Mononuclear cell (primary cell): ENCODE data around the gene FGFR3. TPM values are rescaled to one million over a fixed set of nuclear protein-coding genes. Genes with fewer than 3 reads are reported as not detected.

ENCODE experiments used
- H3K27me3 ChIP-seq: 2 replicates; pipeline ENCODE4 v1.6.0; 2011; ENCODE audit warnings: low read length, control low read depth; ENCODE audit not compliant: insufficient read depth
- H3K4me1 ChIP-seq: 2 replicates; pipeline ENCODE4 v1.5.1; 2011; ENCODE audit warnings: mild to moderate bottlenecking, low read length, control low read depth; ENCODE audit not compliant: insufficient read depth
- H3K4me3 ChIP-seq: 2 replicates; pipeline ENCODE4 v1.5.1; 2011; ENCODE audit warnings: mild to moderate bottlenecking, low read length, moderate library complexity
- H3K9me3 ChIP-seq: 2 replicates; pipeline ENCODE4 v1.5.1; 2011; ENCODE audit warnings: low read depth, mild to moderate bottlenecking, control low read depth, low read length
- total RNA-seq: library from RNA; depleted of rRNA; stranded (reverse); fragments of >200 nt; gene quantifications from one replicate; pipeline ENCODE4 v1.2.3, GENCODE V29; 2012

FGFR3 gene
- total RNA-seq, 1 donor = under 0.01 TPM

GRCh38 chr4:1752284-1753041 lies 40.6 kb upstream of the FGFR3 start:
- no peaks in the 10 kb centered on the region for H3K9me3 ChIP-seq
- no peak overlapping the region for H3K4me3 ChIP-seq
- H3K4me1 ChIP-seq = peaks cover 21% of the 10 kb centered on the region
- no peaks in the 10 kb centered on the region for H3K27me3 ChIP-seq

DNA sequence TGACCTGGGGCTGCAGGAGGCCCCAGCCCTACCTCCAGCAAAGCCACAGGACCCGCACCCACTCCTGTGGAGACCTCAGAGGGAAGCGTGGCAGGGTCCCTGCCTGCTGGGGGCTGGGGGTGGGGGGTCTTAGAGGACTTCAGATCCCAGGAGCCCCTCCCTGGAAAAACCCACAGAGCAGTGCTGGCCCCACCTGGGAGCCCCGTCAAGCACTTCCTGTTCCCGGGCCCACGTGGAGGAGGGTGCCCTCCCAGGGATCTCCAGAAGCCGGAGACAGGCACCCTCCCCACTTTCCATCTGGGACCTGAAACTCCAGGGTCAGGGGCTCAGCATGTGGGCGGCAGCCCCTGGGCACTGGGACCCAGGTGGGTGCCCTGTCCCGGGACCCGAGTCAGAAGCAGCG lies 39.8 kb upstream of the FGFR3 start:
- Histone ChIP-seq H3K27me3 (no peaks in the 10 kb centered on the region), H3K9me3 (no peaks in the 10 kb centered on the region), H3K4me3 (no peak overlapping the region), H3K4me1 (peaks cover 21% of the 10 kb centered on the region)

- Histone ChIP-seq H3K4me3 (no peak overlapping the region), H3K4me1 (peaks cover 17% of the 10 kb centered on the region), H3K9me3 (no peaks in the 10 kb centered on the region), H3K27me3 (no peaks in the 10 kb centered on the region)
Measured at GRCh38 chr4:1753697-1754311, 39.3 kb upstream of the FGFR3 start.

DNA sequence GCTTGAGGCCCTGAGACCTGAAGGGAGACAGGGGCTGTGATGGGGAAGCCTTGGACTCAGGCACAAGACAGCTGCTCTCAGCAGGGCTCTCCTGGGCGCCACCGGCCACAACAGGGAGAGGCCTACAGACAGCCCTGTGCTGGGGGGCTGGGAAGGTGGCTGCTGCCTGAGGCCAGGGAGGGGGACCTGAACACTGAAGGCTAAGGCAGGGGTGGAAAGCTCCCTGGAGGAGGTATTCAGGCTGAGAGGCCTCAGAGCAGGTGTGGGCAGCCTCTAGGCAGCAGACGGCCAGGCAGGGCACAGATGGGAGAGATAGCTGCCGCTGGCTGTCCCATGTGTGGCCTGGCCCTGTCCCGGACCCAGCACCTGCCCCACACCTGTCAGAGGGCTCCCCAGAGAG lies 38.8 kb upstream of the FGFR3 start:
- Histone ChIP-seq H3K4me3 (no peak overlapping the region), H3K27me3 (no peaks in the 10 kb centered on the region), H3K4me1 (peaks cover 17% of the 10 kb centered on the region), H3K9me3 (no peaks in the 10 kb centered on the region)

DNA sequence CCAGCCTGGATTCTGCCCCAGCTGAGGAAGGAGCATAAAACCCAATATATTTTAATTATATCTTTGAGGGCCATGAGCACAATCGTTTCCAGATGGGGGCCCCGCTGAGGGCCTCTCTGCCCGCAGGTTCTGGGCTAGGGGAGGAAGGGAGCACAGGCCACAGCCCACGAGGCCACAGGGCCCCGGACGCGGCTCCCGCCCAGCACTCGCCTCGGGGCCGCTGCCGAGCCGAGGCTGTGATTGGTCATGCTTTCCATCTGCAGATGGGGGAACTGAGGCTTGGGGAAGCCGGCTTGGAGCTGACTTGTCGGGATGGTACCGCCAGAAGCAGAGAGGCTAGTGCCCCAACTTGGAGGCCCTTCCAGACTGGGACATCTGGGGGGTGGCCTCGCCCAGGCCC lies 37.8 kb upstream of the FGFR3 start:
- Histone ChIP-seq H3K9me3 (no peaks in the 10 kb centered on the region), H3K4me1 (peaks cover 17% of the 10 kb centered on the region), H3K27me3 (no peaks in the 10 kb centered on the region), H3K4me3 (no peak overlapping the region)

DNA sequence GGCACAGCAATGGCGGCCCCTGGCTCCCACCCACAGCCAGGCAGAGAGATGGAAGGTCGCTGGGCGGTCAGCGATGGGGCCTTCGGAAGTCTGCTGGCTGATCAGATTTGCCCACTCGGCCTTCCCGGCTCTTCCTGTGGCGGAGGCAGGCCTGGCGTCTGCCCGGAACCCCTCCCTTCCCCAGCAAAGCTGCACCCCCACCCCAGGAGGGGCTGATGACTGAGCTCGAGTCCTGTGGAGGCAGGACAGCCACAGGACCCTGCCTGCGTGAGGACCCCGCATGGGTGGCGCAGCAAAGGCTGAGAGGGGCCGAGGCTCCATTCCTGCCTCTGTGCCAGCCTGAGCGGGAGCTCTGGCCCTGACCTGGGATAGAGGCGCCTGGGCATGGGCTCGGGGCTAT lies 37.0 kb upstream of the FGFR3 start:
- H3K4me1 ChIP-seq = peaks cover 17% of the 10 kb centered on the region
- no peak overlapping the region for H3K4me3 ChIP-seq
- H3K9me3 ChIP-seq = no peaks in the 10 kb centered on the region
- H3K27me3 ChIP-seq = no peaks in the 10 kb centered on the region

- no peaks in the 10 kb centered on the region for H3K9me3 ChIP-seq
- H3K27me3 ChIP-seq = no peaks in the 10 kb centered on the region
- no peak overlapping the region for H3K4me3 ChIP-seq
- H3K4me1 ChIP-seq = peaks cover 15% of the 10 kb centered on the region
Measured at GRCh38 chr4:1756893-1757779, 36.0 kb upstream of the FGFR3 start.

- Histone ChIP-seq H3K27me3 (no peaks in the 10 kb centered on the region), H3K9me3 (no peaks in the 10 kb centered on the region), H3K4me1 (peaks cover 8% of the 10 kb centered on the region), H3K4me3 (no peak overlapping the region)
Measured at GRCh38 chr4:1757836-1758235, 35.3 kb upstream of the FGFR3 start.

DNA sequence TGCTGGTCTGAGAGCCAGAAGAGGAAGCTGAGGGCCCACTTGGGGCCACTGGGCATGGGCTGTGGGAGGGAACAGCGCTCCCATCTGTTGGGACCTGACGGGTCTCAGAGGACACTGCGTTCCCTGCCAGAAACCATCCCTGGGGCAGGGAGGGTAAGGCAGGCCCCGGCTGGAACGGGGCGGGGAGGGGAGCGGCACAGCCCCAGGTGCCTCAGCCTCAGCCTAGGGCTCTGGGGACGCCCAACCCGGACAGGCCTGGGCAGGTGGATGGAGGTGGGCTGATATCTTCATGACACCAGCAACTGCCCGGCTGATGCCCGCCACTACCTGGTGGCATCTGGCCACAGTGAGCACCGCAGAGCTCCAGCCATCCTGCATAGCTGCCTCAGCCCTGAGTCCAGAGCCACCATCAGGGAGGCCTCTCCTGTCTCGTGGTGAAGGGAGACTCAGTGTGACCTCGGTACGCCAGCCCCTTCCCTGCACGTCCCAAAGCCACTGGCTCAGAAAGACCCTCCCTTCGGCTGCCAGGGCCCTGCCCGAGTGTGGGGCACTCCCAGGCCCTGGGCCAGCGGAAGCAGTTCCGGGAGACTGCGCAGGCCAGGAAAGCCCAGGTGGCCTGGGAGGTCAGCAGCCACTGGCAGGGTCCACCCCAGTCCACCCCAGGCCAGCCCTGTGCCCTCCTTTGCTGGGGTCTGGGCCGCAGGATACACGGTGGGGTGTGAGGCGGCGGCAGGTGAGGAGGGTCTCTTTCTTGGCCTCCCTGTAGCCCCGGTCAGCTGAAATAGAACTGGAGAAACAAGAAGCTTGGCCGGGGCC lies 34.6 kb upstream of the FGFR3 start:
- H3K27me3 ChIP-seq = no peaks in the 10 kb centered on the region
- H3K9me3 ChIP-seq = no peaks in the 10 kb centered on the region
- H3K4me3 ChIP-seq = no peak overlapping the region
- H3K4me1 ChIP-seq = peaks cover 1% of the 10 kb centered on the region

DNA sequence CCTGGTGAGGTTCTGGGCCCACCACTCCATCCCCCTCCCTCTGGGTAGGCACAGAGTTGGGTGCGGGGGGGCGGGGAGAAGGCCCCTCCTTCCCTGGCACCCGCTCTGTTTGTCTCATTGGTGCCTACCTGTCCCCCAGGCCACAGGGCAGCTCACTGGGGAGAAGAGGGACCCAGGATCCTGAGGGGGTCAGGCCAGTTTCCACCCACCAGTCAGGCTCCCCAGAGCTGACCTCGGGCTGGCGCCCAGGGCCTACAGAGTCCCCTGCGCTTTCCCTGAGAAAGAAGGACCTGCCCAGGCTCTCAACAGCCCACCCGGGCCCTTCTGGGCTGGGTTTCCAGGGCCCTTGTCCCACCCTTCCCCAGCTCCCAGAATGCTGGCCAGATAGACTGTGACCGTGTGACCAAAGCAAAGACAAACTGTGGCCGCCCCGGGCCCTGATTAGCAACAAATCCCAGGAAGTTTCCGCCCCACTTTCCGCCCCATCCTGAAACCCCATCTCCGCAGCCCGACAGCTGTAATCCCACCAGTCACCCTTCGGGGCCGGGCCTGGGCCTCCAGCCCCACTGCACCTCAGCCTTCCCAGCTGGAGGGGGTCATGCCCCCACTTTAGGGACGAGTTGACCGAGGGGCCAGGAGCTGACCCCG lies 33.8 kb upstream of the FGFR3 start:
- no peak overlapping the region for H3K4me3 ChIP-seq
- H3K4me1 ChIP-seq = no peaks in the 10 kb centered on the region
- H3K9me3 ChIP-seq = no peaks in the 10 kb centered on the region
- no peaks in the 10 kb centered on the region for H3K27me3 ChIP-seq

GRCh38 chr4:1759818-1760223 lies 33.3 kb upstream of the FGFR3 start:
- H3K9me3 ChIP-seq = no peaks in the 10 kb centered on the region
- H3K4me3 ChIP-seq = no peak overlapping the region
- H3K4me1 ChIP-seq = no peaks in the 10 kb centered on the region
- H3K27me3 ChIP-seq = no peaks in the 10 kb centered on the region

DNA sequence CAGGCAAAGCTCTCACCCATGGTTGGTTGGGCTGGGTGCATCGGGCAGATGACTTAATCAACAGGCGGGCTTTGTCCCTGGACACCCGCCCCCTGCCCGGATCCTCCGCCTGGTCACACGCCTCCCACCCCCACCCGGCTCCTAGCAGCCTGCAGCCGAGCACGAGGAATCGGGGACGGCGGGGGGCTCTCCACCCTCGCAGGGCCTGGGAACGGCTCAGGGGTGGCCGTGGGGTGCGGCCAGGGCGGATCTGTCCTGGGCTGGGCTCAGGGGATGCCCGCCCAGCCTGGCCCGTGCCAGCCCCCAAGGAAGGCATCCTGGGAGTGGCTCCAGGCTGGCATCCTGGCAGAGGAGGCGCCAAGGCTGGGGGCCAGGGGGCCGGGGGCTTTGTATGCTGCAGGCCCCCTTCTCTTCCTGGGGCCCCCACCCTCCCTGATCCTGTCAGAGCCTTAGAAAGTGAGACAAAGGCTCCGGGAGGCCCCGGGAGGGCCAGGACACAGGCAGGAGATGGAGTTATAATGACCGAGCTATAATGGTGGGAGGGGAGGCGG lies 32.5 kb upstream of the FGFR3 start:
- Histone ChIP-seq H3K9me3 (no peaks in the 10 kb centered on the region), H3K4me1 (no peaks in the 10 kb centered on the region), H3K4me3 (no peak overlapping the region), H3K27me3 (no peaks in the 10 kb centered on the region)

DNA sequence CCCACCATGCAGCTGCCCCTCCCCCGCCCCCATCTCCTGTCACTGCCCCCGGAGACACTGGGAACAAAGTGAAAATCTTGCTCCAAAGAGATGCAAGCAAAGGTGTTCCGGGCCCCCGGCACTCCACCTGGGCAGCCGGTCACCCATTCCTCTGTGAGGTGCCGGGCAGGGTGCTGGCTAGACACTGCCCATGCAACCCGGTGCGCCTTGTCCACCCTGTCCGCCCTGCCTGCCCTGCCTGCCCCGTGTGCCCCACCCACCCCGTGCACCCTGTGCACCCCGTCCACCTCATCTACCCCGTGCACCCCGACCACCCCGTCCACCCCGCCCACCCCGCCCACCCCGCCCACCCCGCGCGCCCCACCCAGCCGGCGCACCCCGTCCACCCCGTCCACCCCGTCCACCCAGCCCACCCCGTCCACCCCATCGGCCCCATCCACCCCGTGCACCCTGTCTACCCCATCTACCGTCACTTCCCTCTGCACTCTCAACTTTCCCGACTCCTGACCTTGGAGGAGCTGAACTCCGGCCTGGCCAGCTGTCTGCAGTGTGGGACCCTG lies 31.9 kb upstream of the FGFR3 start:
- no peaks in the 10 kb centered on the region for H3K27me3 ChIP-seq
- no peaks in the 10 kb centered on the region for H3K4me1 ChIP-seq
- H3K4me3 ChIP-seq = no peak overlapping the region
- H3K9me3 ChIP-seq = no peaks in the 10 kb centered on the region
